HT-29 (cell line): Measurements from ENCODE around the gene PRKCQ. TPM values are rescaled to one million over a fixed set of nuclear protein-coding genes. Genes with fewer than 3 reads are reported as not detected.
"Not testable (repeated sequence)": the region's sequence is repeated elsewhere in the genome, so short reads cannot be mapped to it uniquely, and the experiment has no call there.

Experiments
- DNase-seq: peaks from one replicate; pipeline ENCODE4 v3.0.0-alpha.2; 2015; ENCODE audit warnings: low spot score
- total RNA-seq: library from RNA; depleted of rRNA; stranded (reverse); fragments of >200 nt; shearing (Covaris generic); gene quantifications from 2 replicates; pipeline ENCODE4 v1.2.3, GENCODE V29; 2014

The PRKCQ gene
- total RNA-seq, 1 experiment from 2014 or later: 0.03 TPM

DNA sequence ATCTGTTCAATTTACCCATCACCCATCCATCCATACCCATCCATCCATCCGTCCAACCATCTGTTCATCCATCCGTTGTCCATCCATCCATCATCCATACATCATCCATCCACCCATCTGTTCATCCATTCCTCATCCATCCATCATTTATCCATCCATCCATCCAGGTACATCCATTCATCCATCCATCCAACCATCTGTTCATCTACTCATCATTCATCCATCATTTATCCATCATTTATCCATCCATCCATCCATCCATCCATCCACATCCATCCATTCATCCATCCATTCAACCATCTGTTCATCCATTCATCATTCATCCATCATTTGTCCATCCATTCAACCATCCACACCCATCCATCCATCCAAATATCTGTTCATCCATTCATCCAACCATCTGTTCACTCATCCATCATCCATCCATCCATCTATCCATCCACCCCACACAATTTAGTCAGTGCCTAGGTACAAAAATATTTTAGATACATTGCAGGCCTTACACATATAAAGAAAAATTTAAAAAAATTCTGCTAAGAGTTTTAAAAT lies 119.1 kb downstream of the PRKCQ start:
- DNase-seq: no peak

DNA sequence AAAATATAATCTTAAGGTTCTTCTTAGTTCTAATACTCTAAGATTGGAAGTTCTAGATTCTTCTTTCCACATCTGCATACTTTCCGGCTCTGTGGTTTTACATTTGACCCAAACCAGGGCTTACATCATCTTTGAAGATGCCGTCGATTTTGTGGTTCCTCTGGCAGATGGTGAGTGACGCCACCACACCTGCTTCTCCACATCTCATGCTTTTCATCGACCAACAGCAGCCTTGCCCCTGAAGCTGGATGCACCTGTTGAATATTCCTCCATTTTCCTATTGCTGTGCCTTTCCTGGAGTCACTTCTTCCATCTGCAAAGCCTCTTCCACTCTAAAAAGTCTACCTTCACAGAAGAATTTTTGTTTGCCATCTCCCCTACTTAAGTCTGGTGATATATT lies 121.3 kb downstream of the PRKCQ start:
- DNase-seq: no peak

DNA sequence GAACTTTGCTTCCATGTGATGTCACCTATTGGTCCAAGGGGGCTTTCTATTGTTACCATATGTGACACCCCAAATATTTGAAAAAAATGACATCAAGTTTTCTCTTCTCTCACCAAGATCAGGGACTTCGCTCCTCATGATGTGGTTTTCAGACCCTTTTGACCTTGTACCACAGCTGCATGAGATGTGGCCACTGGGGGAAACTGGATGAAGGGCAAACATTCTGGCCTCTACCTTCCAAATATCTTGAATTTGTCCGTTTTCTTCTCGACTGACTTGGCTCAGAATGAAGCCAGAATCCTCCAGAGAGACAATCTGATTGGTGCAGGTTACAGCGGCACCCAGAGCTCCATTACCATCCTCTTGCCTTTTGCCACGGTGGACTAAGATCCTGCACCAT lies 122.7 kb downstream of the PRKCQ start:
- DNase-seq: no peak

DNA sequence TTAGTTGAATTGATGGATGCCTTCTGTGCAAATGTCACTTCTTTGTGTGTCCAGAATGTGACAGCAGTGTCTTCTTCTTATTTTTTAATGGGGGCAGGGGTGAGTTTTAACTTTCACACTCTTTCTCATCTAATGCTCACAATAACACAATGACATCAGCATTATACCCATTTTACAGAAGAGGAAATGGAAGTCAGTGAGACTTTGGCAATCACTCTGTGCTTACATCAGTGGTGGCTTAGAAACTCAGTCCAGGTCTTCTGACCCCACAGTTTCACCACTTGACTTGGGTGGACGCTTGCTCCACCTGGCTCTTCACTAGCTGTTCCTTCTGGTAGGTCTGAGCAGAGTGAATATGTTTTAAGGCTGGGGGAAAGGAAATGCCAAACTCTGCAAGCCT lies 124.0 kb downstream of the PRKCQ start:
- no peak for DNase-seq

DNA sequence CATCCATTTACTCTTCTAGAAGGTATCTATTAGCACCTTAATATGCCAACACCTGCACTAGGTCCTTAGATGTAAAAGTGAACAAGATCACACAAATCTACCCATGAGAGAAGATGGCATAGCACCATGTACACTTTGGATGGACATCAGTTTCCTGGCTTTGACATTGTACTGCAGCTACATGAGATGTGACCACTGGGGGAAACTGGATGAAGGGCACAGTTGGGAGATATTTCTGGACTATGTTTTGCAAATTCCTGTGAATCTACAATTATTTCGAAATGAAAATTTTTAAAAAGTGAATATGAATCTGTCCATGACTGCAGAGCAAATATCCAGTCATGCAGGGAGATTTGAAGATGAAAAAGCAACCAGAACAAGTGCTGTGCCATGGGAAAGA lies 124.5 kb downstream of the PRKCQ start:
- DNase-seq: no peak

DNA sequence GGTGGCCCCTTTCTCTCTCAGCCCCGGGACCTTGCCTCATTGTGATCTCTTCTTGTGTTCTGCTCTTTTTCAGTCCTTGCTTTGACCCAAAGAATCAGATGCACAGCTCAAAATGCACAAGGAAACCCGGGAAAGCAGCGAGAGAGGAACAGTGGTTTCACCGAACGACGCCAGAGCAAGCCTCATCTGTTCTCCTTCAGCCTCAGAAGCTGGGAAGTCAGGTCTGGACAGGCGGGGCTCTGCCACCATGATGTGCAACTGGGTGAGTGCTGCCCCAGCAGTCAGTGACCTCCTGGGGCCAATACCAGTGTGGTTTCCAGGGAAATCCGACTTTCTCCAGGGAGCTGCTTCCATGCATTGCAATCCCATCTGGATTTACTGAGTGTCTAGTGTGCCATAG lies 133.4 kb downstream of the PRKCQ start:
- DNase-seq: no peak

DNA sequence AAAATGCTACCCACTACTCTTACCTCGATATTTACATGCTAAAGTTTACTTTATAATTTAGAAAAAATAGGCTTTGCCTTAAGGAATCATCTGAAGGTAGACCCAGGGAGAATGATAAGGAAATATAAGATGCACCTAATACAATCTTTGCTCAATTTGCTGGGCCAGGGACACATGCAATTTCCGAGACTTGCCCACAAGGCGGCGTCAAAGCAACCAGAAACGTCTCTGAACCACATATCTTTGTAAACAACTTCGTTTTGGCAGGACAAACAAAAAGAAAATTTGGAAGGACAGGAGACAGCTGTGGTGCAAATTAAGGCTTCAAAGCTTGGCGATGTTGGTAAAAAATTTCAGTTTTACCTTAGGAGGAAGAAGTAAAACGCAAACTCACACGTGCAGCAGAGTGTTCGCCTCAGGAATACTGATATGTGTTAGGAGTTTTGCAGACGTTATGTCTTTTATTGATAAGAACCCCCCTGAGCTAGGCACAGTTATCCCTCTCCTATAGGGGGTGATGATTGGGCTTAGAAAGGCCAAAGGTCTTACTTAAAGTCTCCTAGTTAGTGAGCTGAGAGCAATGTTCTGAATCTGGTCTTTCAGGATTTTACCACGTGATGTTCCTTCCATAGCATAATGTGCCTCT lies 134.3 kb downstream of the PRKCQ start:
- DNase-seq: peak; percentile 60

DNA sequence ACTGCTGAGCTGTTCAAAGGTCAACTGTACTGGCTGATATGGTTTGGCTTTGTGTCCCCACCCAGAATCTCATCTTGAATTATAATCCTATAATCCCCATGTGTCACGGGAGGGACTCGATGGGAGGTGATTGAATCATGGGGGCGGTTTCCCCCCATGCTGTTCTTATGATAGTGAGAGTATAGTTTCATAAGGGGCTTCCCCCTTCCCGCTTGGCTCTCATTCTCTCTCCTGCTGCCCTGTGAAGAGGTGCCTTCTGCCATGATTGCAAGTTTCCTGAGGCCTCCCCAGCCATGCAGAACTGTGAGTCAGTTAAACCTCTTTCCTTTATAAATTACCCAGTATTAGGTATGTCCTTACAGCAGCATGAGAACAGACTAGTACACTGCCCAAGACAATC lies 140.2 kb downstream of the PRKCQ start:
- not testable (repeated sequence) for DNase-seq

DNA sequence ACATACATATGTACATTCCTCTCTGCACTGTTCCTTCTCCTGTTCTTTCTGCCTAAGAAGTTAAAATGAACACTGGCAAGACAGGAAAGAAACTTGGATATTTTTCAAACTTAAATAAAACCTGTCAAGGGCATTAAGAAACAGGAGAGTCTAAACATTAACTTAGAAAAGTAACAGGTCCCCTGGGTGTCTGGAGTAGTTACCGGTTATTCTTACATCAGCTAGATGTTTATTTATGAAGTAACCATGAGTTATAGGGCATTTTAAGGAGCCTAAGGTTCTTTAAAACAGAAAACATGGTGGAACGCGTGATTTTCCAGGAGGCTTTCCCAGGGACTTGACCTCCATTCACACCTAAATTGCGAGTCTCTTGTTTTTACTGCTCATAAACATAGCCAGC lies 148.2 kb downstream of the PRKCQ start:
- no peak for DNase-seq

DNA sequence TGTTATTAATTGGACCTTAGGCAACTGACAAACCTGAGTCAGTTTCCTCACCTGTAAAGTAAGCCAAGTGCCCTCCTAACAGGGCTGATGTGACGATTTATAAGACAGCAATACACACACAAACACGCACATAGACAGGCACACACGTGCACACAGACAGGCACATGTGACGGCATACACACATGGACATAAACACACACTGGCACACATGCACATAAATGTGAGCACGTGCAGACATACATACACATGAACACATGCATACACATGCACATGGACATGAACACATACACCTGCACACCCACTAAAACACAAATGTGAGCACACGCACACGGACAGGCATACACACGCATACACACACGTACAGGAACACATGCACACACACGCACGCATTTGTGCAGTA lies 148.9 kb downstream of the PRKCQ start:
- DNase-seq: no peak

DNA sequence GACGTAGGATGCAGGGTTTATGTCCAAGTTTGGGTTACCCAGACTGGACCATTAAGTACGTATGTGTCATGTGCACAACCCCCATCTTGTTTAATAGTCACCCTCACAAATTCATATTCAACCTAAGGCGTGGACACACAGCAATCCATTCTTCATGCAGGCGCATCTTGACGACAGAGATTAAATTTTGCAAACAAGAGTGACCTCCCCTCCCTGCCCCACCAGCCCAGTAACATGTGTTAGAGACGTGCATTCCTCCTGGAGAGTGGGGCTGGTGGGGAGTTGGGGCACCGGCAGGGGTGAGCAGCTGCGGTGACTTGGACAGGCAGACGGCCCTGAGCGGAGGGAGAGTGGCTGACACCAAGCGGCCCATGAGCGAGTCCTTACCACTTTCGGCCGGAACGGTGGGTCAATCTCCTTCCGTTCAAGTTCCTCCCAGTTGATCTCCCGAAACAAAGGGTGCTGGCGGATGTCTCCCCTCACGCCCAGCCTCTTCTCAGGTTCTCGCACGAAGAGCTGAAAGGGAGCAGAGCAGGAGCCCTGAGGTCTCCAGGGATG lies 149.6 kb downstream of the PRKCQ start:
- DNase-seq: no peak

DNA sequence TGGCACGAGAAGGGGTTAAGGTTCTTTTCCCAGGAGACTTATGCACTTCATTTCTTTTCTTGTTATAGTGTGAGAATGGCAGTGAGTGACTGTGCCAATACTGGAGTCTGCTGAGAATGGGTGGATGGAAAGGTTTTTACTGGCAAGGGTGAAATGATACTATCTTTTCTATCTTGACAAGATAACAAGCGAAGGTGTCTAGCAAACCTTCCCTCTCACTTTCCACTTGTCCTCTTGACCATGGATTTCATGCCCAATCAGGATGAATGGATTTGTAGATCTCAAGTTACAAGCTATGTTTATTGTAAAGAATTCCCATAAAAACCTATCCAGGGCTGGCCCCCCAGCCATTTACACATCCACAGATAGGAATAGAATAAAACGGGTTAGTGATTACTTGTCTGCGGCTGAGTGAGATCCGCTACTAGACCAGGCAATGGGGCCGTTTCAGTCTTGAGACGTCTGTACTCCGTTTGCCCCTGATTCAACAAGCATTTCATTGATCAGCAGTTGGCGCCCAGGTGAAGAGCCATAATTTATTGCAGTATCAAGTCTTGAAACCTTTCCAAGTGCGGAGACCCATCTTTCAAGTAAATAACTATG lies 152.6 kb downstream of the PRKCQ start:
- no peak for DNase-seq

DNA sequence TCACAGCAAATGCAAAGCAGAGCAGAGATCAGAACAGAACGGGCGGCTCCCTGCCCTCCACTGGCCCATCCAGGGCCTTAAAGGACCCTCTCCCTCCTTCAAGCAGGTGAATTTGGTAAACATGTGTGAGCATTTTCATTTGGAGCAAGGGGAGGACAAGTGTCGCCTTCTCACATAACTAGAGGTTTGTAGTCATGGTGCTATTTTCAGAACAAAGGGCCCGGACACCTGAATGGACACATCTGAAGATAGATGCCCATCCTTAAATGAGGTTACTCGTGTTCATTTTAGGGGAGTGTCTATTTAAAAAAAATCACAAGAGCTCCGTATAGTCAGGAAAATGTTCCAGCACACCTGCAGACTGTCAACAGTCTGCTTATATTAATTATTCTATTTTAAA lies 153.8 kb downstream of the PRKCQ start:
- no peak for DNase-seq

DNA sequence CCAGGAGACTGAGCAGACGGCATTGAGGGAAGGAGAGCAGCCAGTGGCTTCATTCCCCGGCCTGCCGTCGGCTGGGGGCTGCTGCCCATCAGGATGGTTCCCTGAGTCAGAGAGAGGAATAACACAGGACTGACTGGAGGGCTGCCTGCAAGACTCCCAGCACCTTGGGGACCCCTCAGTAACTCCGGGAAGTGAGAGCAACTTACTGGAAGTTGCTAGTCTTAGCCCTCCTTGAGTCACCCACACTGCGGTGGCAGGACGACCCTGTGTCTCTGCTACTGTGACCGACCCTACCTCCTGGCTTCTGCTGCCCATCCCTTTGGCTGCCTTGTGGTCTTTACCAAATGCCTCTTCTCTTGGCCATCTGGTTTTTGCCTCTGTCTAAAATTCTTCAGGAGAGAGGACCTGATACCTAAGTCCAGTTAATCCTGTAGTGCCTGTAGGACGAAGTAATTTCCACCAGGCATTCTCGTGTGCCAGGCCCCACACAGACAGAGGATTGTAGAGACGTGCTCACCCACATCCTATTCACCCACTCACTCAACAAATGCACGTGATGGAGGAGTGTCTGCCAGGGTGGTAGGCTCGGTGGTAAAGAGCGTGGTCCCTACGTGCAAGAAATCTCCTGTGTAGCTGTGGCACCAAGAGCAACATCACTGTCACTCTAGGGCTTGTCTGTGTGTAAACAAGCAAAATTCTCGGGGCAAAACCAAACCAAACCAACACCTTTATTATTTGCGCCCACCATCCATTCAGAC lies 156.5 kb downstream of the PRKCQ start:
- DNase-seq: no peak

DNA sequence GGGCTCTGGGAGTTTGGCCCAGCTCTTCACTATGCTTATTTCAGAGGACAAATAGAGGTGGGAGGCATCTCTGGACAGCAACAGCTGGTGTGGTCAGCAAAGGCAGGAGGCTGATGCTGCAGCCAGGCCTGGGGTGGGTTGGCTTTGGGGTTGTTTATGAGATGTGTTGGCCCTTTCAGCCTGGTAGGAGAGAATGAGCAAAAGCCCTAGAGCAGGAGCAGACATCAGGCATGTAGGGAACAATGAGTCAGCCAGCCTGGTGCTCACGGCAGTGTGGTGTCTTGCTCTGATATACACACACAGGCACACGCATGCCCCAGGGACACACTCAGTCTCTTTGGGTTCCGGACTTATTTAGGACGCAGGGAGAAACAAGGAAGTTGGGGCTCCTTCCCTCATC lies 157.1 kb downstream of the PRKCQ start:
- DNase-seq: no peak

DNA sequence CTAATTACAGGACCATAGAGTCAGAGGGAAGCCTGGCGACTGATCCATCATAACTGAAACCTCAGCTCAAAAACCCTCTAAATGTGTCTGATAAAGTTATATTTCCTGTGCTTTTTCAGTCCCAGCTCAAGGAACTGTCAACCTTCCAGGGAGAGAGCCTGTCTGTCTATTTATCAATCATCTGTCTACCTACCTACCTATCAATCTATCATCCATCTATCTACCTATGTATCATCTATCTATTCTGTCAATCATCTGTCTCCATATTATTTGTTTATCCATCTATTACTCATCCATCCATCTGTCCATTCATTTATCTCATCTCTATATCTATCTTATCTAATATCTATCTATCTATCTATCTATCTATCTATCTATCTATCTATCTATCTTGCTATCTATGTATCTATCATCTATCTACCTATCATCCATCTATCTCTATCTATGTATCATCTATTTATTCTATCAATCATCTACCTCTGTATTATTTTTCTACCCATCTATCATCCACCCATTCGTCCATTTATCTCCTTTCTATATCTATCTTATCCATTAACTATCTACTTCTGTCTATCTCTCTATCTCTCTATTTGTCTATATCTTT lies 161.4 kb downstream of the PRKCQ start:
- no peak for DNase-seq

DNA sequence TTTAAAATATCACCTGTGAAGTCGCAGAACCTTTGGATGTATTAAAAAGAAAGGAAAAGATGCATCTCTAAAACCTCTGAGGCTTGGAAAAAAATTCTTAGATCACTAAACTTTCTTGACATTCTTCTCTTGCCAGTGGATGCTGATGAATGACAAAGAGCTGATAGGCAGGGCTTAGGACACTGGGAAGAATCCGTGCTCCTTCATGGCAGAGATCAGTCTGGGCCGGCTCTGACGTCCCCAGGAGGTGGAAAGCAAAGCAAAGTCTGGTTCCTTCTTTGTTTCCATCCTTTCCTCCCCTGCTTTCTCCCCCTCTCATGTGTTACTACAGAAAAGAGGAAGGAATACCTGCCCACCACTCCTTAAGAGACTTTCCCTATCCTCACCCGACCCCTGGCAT lies 161.9 kb downstream of the PRKCQ start:
- DNase-seq: no peak

DNA sequence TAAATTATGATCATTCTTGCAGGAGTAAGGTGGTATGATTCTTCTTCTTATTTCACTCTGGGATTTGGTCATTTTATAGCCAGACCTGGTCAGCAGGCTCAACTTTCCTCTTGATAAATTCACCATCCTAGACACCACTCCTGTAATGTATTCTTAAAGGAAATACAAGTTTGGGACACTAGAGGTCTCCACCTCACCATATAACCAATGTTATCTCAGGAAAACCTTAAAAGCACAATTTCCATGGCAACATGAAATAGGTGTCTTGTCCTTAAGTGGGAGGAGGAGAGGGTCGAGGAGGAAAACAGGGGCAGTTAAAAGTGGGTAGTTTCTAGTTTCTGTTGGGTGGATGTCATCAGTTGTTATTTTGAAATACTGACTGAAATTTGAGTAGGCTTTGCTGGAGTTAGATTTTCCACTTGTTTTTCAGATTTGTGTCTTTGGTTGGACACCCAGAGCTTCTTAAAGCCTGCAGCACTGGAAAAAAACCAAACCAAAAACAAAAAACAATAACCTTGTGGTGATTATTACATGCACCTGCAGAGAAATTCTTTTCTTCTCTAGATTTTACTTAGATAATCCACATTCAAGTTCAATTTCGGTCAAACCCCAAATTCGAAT lies 163.1 kb downstream of the PRKCQ start:
- DNase-seq: peak; percentile 58

DNA sequence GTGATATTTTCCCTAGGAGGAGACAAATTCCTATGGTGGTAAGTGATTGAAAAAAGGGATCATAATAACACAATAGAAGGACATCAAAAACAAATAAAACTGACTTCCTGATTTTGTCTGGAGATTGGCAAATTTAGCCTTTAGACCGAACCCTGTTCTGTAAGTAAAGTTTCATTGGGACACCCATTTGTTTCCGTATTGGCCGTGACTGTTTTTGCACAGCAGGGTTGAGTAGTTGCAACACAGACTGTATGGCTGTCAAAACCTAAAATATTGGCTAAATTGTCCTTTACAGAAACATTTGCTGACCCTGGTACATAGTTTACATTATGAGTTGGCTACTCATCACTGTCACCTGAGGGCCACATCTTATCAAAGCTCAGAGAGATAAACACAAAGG lies 168.6 kb downstream of the PRKCQ start:
- DNase-seq: no peak

DNA sequence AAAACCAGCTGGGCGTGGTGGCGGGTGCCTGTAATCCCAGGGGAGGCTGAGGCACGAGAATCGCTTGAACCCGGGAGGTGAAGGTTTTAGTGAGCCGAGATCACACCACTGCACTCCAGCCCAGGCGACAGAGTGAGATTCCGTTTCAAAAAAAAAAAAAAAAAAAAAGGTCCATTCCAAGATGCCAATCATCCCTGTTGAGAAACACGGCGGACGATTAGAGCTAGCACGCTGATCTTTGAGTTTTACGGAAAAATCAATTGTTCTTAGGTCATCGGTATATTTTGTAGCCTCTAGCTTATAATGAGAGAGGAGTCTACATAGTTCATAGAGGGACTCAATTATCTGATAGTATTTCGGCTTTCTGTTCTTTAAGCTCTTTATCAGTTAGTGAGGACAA lies 169.2 kb downstream of the PRKCQ start:
- DNase-seq: no peak

DNA sequence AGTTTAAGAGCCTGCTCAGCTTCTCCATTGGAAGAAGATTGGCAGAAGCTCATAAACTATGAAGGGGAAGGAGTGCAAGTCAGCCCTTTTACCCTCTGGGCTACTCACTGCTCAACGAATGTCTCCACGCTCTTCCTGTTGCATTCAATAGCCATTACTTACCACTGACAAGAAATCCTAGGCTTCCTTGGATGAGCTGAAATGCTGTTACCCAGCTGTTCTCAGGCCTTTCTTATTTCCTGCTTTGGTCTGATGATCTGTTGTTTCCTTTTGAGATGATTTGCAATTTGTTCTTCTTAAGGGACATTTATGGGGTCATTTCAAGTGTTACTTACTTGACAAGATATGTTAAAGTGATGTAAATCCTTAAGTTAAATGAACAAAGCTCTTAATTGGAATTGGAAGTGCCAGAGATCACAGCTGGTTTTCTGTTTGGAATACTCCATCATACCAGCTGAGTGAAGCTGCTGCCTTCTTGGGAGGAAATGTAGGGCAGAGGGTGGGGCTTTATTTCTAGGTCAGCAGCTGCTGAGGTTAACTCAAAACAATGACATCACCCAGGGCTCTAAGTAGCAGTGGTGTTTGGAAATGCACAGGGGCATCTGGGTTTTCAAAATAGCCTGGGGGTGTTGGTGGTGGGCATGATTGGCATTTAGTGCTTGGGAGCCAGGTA lies 170.0 kb downstream of the PRKCQ start:
- no peak for DNase-seq
